ENCODE data around the gene C17orf107. TPM values are rescaled to one million over a fixed set of nuclear protein-coding genes. Genes with fewer than 3 reads are reported as not detected.

Gene C17orf107
- total RNA-seq, 1 donor from 2014 or later, result 0.46 TPM

- intact Hi-C loops (cut with DNase I), result loop anchor here (5.0 kb wide), 1 partner anchor 36 kb away; no protein-coding TSS in a partner anchor
- no peak for DNase-seq (ENCODE audit: low spot score)
Measured at GRCh38 chr17:4942760-4943508, 43.6 kb downstream of the C17orf107 start.

- intact Hi-C loops (cut with DNase I), result loop anchor here (5.0 kb wide), 1 partner anchor 37 kb away; no protein-coding TSS in a partner anchor
- peak; percentile 86 for DNase-seq (ENCODE audit: low spot score)
Measured at GRCh38 chr17:4944163-4944553, 44.8 kb downstream of the C17orf107 start.

GRCh38 chr17:4944554-4945175 lies 45.3 kb downstream of the C17orf107 start:
- DNase-seq (ENCODE audit: low spot score), result no peak
- intact Hi-C loops (cut with DNase I), result loop anchor here (5.0 kb wide), 1 partner anchor 37 kb away; no protein-coding TSS in a partner anchor

GRCh38 chr17:4945176-4945943 lies 46.0 kb downstream of the C17orf107 start:
- intact Hi-C loops (cut with DNase I), result no loop called here
- peak; percentile 93 for DNase-seq (ENCODE audit: low spot score)

- no peak for DNase-seq (ENCODE audit: low spot score)
- intact Hi-C loops (cut with DNase I), result no loop called here
Measured at GRCh38 chr17:4945944-4946280, 46.6 kb downstream of the C17orf107 start.

- intact Hi-C loops (cut with DNase I), result no loop called here
- DNase-seq (ENCODE audit: low spot score), result no peak
Measured at GRCh38 chr17:4946312-4946976, 47.1 kb downstream of the C17orf107 start.

GRCh38 chr17:4947010-4947410 lies 47.7 kb downstream of the C17orf107 start:
- intact Hi-C loops (cut with DNase I), result no loop called here
- DNase-seq (ENCODE audit: low spot score), result no peak

- DNase-seq (ENCODE audit: low spot score), result no peak
- intact Hi-C loops (cut with DNase I), result loop anchor here (1.0 to 2.0 kb wide), 2 partner anchors 7 to 51 kb away; partner anchors contain the start of genes RNF167 and SLC25A11
Measured at GRCh38 chr17:4947411-4948165, 48.3 kb downstream of the C17orf107 start.

- DNase-seq (ENCODE audit: low spot score), result peak; percentile 94
- intact Hi-C loops (cut with DNase I), result loop anchor here (1.0 to 2.0 kb wide), 2 partner anchors 8 to 50 kb away; partner anchors contain the start of genes RNF167 and SLC25A11
Measured at GRCh38 chr17:4948166-4948930, 49.0 kb downstream of the C17orf107 start, which contains the start of gene PFN1. TSS of gene PFN1 (minus strand) at chr17:4948530. CDS start at chr17:4948394, 136 bp downstream.

GRCh38 chr17:4948931-4949320 lies 49.6 kb downstream of the C17orf107 start:
- intact Hi-C loops (cut with DNase I), result loop anchor here (1.0 to 2.0 kb wide), 2 partner anchors 9 to 50 kb away; partner anchors contain the start of genes RNF167 and SLC25A11
- DNase-seq (ENCODE audit: low spot score), result peak; percentile 89

- peak; percentile 87 for DNase-seq (ENCODE audit: low spot score)
- intact Hi-C loops (cut with DNase I), result loop anchor here (2.0 kb wide), 1 partner anchor 49 kb away; no protein-coding TSS in a partner anchor
Measured at GRCh38 chr17:4949321-4950074, 50.2 kb downstream of the C17orf107 start.

- intact Hi-C loops (cut with DNase I), result no loop called here
Measured at GRCh38 chr17:4950075-4950745, 50.9 kb downstream of the C17orf107 start.

GRCh38 chr17:4950746-4951204 lies 51.4 kb downstream of the C17orf107 start, which contains the start of gene ENO3:
TSS of gene ENO3 (plus strand) at chr17:4951119. CDS start at chr17:4951830, 711 bp downstream.
- intact Hi-C loops (cut with DNase I), result loop anchor here (1.0 kb wide), 1 partner anchor 16 kb away; no protein-coding TSS in a partner anchor
- DNase-seq (ENCODE audit: low spot score), result no peak

More at GRCh38 chr17:4950075-4950745, 50.9 kb downstream of the C17orf107 start:
- peak; percentile 88 for DNase-seq (ENCODE audit: low spot score)

- intact Hi-C loops (cut with DNase I), result loop anchor here (1.0 kb wide), 1 partner anchor 15 kb away; no protein-coding TSS in a partner anchor
- DNase-seq (ENCODE audit: low spot score), result no peak
Measured at GRCh38 chr17:4951486-4951885, 52.1 kb downstream of the C17orf107 start.

Data from cardiac septum (tissue), 1 donor.